ENCODE results near the gene LRMDA. TPM values are rescaled to one million over a fixed set of nuclear protein-coding genes. Genes with fewer than 3 reads are reported as not detected.

LRMDA gene
- polyA plus RNA-seq, 2 of the 4 experiments (the other 2 are of a cell fraction) = 4.6 to 5.2 TPM

GRCh38 chr10:75555323-75555722, 123.9 kb downstream of the LRMDA start:
- peaks cover 13% of the 10 kb centered on the region; the same call in 2 of the 3 replicates for H3K9me3 ChIP-seq
- POLR2A ChIA-PET = no interaction called here
- TF ChIP-seq HDAC2 (IDR thresholded peaks at IDR 0.05) = no peak
- no peak for TF ChIP-seq CHD4 (IDR thresholded peaks at IDR 0.05; ENCODE audit: borderline replicate concordance)
- no peak overlapping the region for H3K4me2 ChIP-seq
- CTCF ChIA-PET = interaction anchor here (1.1 kb wide), 1 partner anchor 9 kb away, joined by 3 read pairs; no protein-coding TSS in a partner anchor
- no peak for DNase-seq (ENCODE audit: low read depth in 1 of 2, low spot score in 1 of 2)
- FAIRE-seq = no peak
- no peak overlapping the region for H3K4me3 ChIP-seq
- no peak overlapping the region for H3K27ac ChIP-seq
- no peaks in the 10 kb centered on the region for H3K4me1 ChIP-seq
- no peak for ATAC-seq

- H3K4me1 ChIP-seq = no peaks in the 10 kb centered on the region
- POLR2A ChIA-PET = no interaction called here
- FAIRE-seq (no peak), DNase-seq (ENCODE audit: low read depth in 1 of 2, low spot score in 1 of 2) (no peak), ATAC-seq (no peak)
- peaks cover 12% of the 10 kb centered on the region; the same call in 2 of the 3 replicates for H3K9me3 ChIP-seq
- WGBS (ENCODE audit: missing lambda C conversion rate) = 19% methylated on average over 2 of the region's 2 CpGs
- TF ChIP-seq ELK1 (IDR thresholded peaks at IDR 0.05; ENCODE audit: low read depth, low read length) = no peak
- TF ChIP-seq POLR2A (IDR thresholded peaks at IDR 0.05; ENCODE audit: low read length) = no peak
- no peak for TF ChIP-seq RARB (CRISPR knock-in tag; IDR thresholded peaks at IDR 0.05)
- TF ChIP-seq PHF8 (IDR thresholded peaks at IDR 0.05; ENCODE audit: borderline replicate concordance, low read depth) = no peak
- TF ChIP-seq MAFK (IDR thresholded peaks at IDR 0.05; ENCODE audit: partially characterized antibody) = no peak
- TF ChIP-seq NR3C1 (IDR thresholded peaks at IDR 0.05) = no peak
- no peak for TF ChIP-seq EHMT2 (IDR thresholded peaks at IDR 0.05; ENCODE audit: low read depth)
- TF ChIP-seq EHF (CRISPR knock-in tag; IDR thresholded peaks at IDR 0.05) = no peak
- TF ChIP-seq HMGXB4 (CRISPR knock-in tag; IDR thresholded peaks at IDR 0.05; ENCODE audit: borderline replicate concordance) = no peak
- TF ChIP-seq EP300 (IDR thresholded peaks at IDR 0.05) = no peak
- TF ChIP-seq ZFP36 (IDR thresholded peaks at IDR 0.05; ENCODE audit: borderline replicate concordance, partially characterized antibody) = no peak
- no peak for TF ChIP-seq HOXB5 (CRISPR knock-in tag; IDR thresholded peaks at IDR 0.05)
- CTCF ChIA-PET = no interaction called here
- no peak overlapping the region for H3K27ac ChIP-seq
- no peak overlapping the region for H3K4me3 ChIP-seq
- H3K4me2 ChIP-seq = no peak overlapping the region
Measured at GRCh38 chr10:75556320-75556719, 124.9 kb downstream of the LRMDA start.

- Histone ChIP-seq H3K4me2 (no peak overlapping the region), H3K4me3 (no peak overlapping the region), H3K4me1 (no peaks in the 10 kb centered on the region), H3K9me3 (no peaks in the 10 kb centered on the region), H3K27ac (no peak overlapping the region)
- TF ChIP-seq EHF (CRISPR knock-in tag; IDR thresholded peaks at IDR 0.05) (no peak), FOXS1 (CRISPR knock-in tag; IDR thresholded peaks at IDR 0.05) (no peak), ZNF302 (CRISPR knock-in tag; IDR thresholded peaks at IDR 0.05) (no peak)
- FAIRE-seq = no peak
- DNase-seq (ENCODE audit: low read depth in 1 of 2, low spot score in 1 of 2) = no peak
- WGBS (ENCODE audit: missing lambda C conversion rate) = 45% methylated on average over 5 of the region's 5 CpGs
- POLR2A ChIA-PET = no interaction called here
- no peak for ATAC-seq
- CTCF ChIA-PET = no interaction called here
Measured at GRCh38 chr10:75565286-75566251, 134.1 kb downstream of the LRMDA start.

All from A549 (cell line).